T47D (cell line): ENCODE measurements around the gene GAL3ST2.

Experiments used
- DNase-seq, 2 experiments: peaks; one replicate each; pipeline versions ENCODE4 v3.0.0 to v3.0.0-alpha.2; 2011 to 2012; ENCODE audit warnings: low read depth in 1 of 2, low spot score in 1 of 2
- JUND ChIP-seq: IDR thresholded peaks from 2 replicates; pipeline ENCODE4 v1.6.1; 2012; ENCODE audit warnings: low read depth
- in situ Hi-C: cut with HindIII; loops from 2 replicates; pipeline ENCODE4 v1.10.0; 2016; ENCODE audit warnings: low sequenced_read_pairs, low pct_unique_long_range_greater_than_20kb

The GAL3ST2 gene

GRCh38 chr2:241849616-241850543, 73.3 kb downstream of the GAL3ST2 start:
- no peak for DNase-seq
- in situ Hi-C loops, result no loop called here
- no peak for TF ChIP-seq JUND

GRCh38 chr2:241850544-241851324, 74.1 kb downstream of the GAL3ST2 start:
- in situ Hi-C loops, result no loop called here
- DNase-seq, result no peak
- no peak for TF ChIP-seq JUND

- no peak for TF ChIP-seq JUND
- no peak for DNase-seq
- in situ Hi-C loops, result no loop called here
These were observed 74.9 kb downstream of the GAL3ST2 start for GRCh38 chr2:241851325-241852115.

- in situ Hi-C loops, result no loop called here
- DNase-seq, result no peak
- TF ChIP-seq JUND, result no peak
These were observed 75.7 kb downstream of the GAL3ST2 start for GRCh38 chr2:241852116-241852980.

GRCh38 chr2:241852981-241853631, 76.5 kb downstream of the GAL3ST2 start:
- in situ Hi-C loops, result no loop called here
- TF ChIP-seq JUND, result no peak
- no peak for DNase-seq
